Non-pigmented ciliary epithelial cell (primary cell): Measurements from ENCODE around the gene TMTC2.

ENCODE experiments used
- DNase-seq: peaks from one replicate; pipeline ENCODE4 v3.0.0-alpha.2; 2010; ENCODE audit warnings: low read depth

The TMTC2 gene

GRCh38 chr12:83136411-83136810 lies 449.7 kb downstream of the TMTC2 start:
- no peak for DNase-seq

GRCh38 chr12:83140135-83140534 lies 453.4 kb downstream of the TMTC2 start:
- DNase-seq: no peak

GRCh38 chr12:83141460-83141994 lies 454.8 kb downstream of the TMTC2 start:
- no peak for DNase-seq

- no peak for DNase-seq
Measured at GRCh38 chr12:83142914-83143313, 456.2 kb downstream of the TMTC2 start.

GRCh38 chr12:83143950-83144349 lies 457.2 kb downstream of the TMTC2 start:
- DNase-seq: no peak

GRCh38 chr12:83145325-83145840 lies 458.7 kb downstream of the TMTC2 start:
- DNase-seq: no peak

- no peak for DNase-seq
Measured at GRCh38 chr12:83147341-83147740, 460.6 kb downstream of the TMTC2 start.

GRCh38 chr12:83149987-83150386 lies 463.3 kb downstream of the TMTC2 start:
- DNase-seq: no peak

GRCh38 chr12:83150465-83151189 lies 463.9 kb downstream of the TMTC2 start:
- no peak for DNase-seq

GRCh38 chr12:83153177-83153576 lies 466.5 kb downstream of the TMTC2 start:
- no peak for DNase-seq

- DNase-seq: no peak
Measured at GRCh38 chr12:83156815-83157214, 470.1 kb downstream of the TMTC2 start.

GRCh38 chr12:83157604-83158003 lies 470.9 kb downstream of the TMTC2 start:
- DNase-seq: no peak

GRCh38 chr12:83158613-83159207 lies 472.0 kb downstream of the TMTC2 start:
- no peak for DNase-seq

- DNase-seq: peak; percentile 27
Measured at GRCh38 chr12:83161456-83161855, 474.8 kb downstream of the TMTC2 start.

- no peak for DNase-seq
Measured at GRCh38 chr12:83168751-83169150, 482.0 kb downstream of the TMTC2 start.

GRCh38 chr12:83172441-83172840 lies 485.7 kb downstream of the TMTC2 start:
- DNase-seq: no peak

GRCh38 chr12:83172866-83173649 lies 486.4 kb downstream of the TMTC2 start:
- DNase-seq: no peak

- no peak for DNase-seq
Measured at GRCh38 chr12:83179999-83180398, 493.3 kb downstream of the TMTC2 start.

- no peak for DNase-seq
Measured at GRCh38 chr12:83181074-83181473, 494.4 kb downstream of the TMTC2 start.

GRCh38 chr12:83183132-83183531 lies 496.4 kb downstream of the TMTC2 start:
- DNase-seq: no peak
